GM21390 (cell line): Measurements from ENCODE around the gene CD3G.
"Not testable (repeated sequence)": the region's sequence is repeated elsewhere in the genome, so short reads cannot be mapped to it uniquely, and the experiment has no call there.

Experiments used
- ATAC-seq: cut with Tn5 transposase; IDR thresholded peaks from one replicate; pipeline ENCODE4 v1.9.1; 2021; ENCODE audit not compliant: unreplicated experiment

The CD3G gene

DNA sequence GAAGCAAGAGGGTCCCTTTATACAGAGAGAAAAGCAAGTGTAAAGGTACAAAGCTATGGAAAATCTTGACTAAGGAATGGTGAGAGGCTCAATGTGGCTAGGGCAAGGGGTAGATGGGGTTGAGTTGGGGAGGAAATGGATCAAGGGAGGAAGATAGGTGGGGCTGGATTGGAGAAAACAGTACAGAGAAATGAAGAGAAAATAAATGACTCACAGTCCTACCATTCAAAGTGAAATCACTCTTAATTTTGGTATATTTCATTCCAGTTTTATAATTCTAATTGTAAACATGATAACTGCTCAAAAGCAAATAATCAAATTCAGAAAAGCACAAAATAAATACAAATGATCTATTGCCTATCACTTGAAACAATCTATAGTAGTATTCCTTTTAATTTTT lies 31.8 kb downstream of the CD3G start:
- ATAC-seq: no peak

DNA sequence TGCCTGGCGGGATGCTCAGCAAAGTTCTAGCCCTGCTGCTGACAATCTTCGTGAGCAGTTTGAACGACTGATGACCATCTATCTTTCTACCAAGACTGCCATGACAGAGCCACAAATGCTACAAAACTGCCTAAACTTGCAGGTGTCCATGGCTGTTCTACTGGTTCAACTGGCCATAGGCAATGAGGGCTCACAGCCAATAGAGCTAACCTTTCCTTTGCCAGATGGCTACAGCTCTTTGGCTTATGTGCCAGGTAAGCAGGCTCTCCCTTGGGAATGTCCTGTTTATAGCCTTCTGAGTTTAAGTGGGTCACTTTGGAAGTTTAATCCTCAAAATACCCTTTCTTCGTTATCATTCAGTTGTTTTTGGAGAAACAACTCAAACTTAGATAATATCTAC lies 35.4 kb downstream of the CD3G start:
- no peak for ATAC-seq

DNA sequence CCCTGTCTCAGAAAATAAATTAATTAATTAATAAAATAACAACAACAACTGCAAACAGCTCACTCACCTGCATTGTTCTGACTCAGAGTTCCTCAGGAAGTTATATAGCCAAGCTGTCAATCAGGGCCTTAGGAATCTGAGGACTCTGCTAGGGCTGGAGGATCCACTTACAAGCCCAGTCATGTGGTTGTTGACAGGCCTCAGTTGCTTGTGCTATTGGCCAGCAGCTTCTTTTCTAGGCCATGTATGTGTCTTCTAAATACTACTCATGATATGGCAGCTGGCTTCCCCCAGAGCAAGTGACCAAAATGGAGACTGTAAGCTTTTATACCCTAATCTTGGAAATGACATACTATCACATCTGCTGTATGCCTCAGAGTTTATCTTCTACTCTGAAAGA lies 36.4 kb downstream of the CD3G start:
- no peak for ATAC-seq

DNA sequence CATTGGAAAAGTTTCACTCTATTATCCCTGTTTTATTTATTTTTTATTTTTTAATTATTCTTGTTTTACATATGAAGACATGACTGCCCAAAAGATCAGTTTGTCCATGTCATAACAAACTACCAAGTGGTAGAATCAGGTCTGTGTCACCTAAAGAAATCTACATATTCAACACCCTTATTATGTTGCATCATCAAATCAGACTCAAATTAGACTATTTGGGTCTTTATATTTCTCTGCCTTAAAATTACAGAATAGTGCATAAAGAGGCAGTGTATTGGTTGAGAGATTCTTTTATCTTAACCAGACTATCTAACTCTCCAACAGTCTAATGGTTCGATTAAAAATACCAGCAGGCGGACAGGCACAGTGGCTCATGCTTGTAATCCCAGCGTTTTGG lies 38.8 kb downstream of the CD3G start:
- no peak for ATAC-seq

DNA sequence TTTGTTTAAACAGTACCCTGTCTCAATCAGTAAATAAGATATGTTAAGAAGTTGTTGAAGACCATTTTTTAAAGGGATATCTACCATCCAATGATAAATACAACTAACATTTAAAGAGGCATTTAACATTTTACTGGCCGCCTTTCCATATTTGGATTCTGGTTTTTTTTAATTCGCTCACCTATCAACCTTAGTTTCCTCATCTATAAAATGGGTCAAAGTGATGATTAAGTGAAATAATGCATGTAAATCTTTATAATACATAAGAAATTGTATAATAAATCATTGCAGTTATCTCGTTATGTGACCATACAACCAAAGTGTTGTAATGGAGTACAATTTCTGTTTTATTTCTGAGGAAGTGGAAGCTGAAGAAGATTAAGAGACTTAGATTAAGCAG lies 39.5 kb downstream of the CD3G start:
- no peak for ATAC-seq

DNA sequence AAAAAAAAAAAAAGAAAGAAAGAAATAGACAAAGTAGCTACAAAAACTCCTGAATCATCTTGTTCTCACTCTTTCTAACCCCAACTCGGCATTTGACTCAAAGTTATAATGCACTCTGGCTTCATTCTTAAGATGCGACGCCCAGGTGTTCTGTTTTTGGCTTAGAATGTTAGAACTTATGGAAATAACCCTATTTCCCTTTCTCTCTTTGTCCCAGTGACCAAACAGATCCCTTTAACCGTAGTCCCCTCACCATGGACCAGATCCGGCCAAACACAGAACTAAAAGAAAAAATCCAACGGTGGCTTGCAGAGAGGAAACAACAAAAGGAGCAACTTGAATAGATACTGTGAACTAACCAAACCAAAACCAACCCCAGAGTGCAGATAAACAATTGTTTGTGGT lies 52.0 kb downstream of the CD3G start:
- no peak for ATAC-seq

DNA sequence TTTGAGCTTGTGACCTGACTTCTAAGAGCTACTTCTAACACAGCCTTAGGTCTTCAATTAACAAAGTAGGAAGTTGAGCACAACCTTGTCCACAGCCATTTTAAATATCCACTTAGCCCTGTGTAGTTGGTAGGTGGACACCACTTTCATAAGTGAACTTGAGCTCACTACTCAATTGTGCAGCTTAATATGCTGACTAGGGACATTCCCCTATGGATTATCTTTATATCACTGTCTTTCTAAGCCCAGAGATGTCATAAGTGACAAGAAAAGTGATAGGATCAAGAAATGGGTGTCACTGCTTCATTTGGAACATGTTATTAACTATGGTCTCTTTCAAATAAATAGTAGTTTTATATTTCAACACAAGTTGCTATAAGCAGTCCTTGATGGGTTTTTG lies 53.3 kb downstream of the CD3G start:
- ATAC-seq: no peak

DNA sequence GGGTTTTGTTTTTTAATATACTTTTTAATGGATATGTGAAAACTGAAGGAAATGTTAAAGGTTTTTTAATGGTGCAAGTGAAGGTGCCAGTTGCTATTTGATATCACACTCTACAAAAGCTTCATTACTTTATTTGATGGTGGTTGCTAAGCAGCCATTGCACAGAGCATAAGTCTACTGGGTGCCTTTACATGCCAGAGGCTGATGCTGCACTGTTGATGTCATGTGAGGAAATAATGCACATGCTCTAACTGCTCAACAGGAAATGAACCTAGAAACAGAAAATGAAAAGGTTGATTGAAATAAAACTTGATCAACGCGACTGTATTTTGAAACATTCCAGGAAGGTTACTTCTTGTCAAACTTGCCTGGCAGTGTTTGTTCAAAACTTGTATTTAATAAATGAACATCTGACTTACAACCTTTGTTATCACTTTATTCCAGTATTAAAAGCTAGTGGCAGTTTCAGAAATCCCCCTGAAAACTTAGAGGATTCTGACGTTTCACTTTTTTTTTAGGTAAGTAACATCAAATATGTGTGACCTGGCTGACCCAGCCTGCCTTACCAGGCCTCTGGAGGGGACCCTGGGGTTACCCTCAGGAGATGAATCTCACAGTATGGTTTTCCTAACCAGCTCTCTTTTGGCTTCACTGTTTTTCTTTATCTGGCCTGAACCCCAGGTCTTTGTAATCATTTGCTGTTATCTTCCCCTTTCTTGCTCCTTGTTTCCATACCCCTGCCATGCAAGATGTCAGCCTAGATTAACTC lies 54.8 kb downstream of the CD3G start:
- ATAC-seq: peak; percentile 40

DNA sequence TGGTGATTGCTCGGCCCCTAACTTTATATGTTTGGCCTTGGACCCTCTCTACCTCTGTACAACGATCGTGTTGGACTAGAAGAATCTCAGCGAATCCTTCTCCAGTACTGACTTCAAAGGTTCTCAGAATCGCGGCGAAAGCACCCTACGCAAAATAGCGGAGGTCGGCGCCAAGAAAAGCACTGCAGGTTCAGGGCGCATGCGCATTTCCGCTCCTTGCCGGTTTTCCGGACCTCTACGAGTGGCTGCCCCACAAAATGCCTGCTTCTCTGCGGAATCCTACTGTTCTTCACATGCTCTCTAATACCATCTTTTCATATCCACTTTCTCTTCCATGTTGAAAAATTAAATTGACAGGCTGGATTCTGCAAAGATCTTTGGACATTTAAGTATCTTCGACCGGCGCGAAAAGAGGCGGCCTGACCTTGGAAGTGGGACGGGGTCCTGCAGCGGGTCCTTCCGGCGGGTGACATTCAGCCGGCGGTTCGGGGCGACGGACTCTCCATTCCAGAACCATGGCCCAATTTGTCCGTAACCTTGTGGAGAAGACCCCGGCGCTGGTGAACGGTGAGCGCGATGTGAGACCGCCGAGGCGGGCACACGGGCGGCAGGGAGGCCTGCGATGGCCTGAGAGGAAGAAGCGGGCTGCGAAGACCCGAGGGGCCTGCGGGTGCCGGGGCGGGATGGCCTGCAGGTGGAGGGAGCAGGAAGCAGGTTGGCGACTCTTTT lies 57.2 kb downstream of the CD3G start, which contains the start of gene ATP5MG:
Gene ATP5MG, plus strand, starts transcription at position 456 of the 729 bp plus-strand sequence. Its CDS starts 60 bp downstream, at position 516.
- ATAC-seq: peak; percentile 68

DNA sequence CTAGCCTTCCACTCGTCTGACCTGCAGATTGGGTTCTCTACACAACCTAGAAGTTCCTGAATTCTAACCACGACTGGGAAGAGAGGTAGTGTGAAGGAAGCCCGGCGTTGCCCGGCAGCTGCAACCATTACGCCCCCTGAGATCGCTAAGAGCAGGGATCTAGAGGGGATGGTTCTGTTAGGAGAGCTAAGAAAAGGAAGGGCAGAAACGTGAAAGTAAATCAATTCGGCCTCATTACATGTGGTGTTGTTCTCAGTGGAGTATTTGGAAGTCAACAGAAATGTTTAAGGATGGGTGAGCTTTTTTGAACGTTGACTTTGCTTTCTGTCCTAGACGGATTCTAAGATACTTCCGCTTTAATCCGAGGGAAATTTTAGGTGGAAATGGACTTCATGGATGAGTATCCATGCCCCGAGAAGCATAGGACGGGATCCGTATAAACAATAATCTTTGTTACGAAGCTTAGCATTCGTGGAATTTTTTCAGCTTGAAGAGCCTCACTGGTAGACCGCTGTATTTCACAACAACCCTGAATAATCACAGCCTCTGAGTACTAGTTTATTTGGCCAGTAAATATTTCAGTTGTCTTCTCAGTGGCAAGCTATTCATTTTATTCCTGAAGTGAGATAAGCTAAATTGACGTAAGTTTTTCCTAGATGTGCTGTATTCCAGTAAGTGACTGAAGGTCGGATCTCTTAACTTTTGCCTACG lies 57.9 kb downstream of the CD3G start:
- peak; percentile 6 for ATAC-seq

DNA sequence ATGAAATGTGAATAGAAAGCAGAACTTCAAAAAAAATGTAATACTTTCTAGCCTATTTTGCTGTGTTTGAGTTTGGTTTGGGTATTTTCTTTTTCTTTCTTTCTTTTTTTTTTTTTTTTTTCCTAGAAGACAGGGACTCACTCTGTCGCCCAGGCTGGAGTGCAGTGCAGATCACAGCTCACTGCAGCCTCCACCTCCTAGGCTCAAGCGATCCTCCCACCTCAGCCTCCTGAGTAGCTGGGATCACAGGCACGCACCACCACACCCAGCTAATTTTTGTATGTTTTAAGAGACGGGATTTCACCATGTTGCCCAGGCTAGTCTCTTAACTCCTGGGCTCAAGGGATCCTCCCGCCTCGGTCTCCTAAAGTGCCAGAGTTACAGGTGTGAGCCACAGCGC lies 58.5 kb downstream of the CD3G start:
- ATAC-seq: not testable (repeated sequence)
